Activated CD4-positive, alpha-beta T cell treated with anti-CD3 and anti-CD28 coated beads, Interleukin-2, amount 50 U/mL, for 16 hours (primary cell): ENCODE results near the gene TNNI3K.

Experiments used
- DNase-seq: peaks from one replicate; pipeline ENCODE4 v3.0.0-alpha.2; 2020

Gene TNNI3K

GRCh38 chr1:74395571-74395970, 160.4 kb downstream of the TNNI3K start:
- no peak for DNase-seq

GRCh38 chr1:74396462-74396861, 161.3 kb downstream of the TNNI3K start:
- DNase-seq, result no peak

GRCh38 chr1:74396933-74397332, 161.7 kb downstream of the TNNI3K start:
- no peak for DNase-seq

GRCh38 chr1:74399249-74399648, 164.1 kb downstream of the TNNI3K start:
- peak; percentile 3 for DNase-seq

GRCh38 chr1:74402873-74403272, 167.7 kb downstream of the TNNI3K start:
- DNase-seq, result no peak

- DNase-seq, result no peak
Observed at GRCh38 chr1:74403606-74404005, 168.4 kb downstream of the TNNI3K start.

- DNase-seq, result no peak
Observed at GRCh38 chr1:74406759-74407158, 171.6 kb downstream of the TNNI3K start.

GRCh38 chr1:74407902-74408301, 172.7 kb downstream of the TNNI3K start:
- DNase-seq, result no peak

- DNase-seq, result no peak
Observed at GRCh38 chr1:74412244-74412643, 177.1 kb downstream of the TNNI3K start.

- DNase-seq, result no peak
Observed at GRCh38 chr1:74415935-74416334, 180.7 kb downstream of the TNNI3K start.

GRCh38 chr1:74419611-74420010, 184.4 kb downstream of the TNNI3K start:
- no peak for DNase-seq

GRCh38 chr1:74420467-74420866, 185.3 kb downstream of the TNNI3K start:
- no peak for DNase-seq

GRCh38 chr1:74422421-74423292, 187.5 kb downstream of the TNNI3K start:
- DNase-seq, result no peak

GRCh38 chr1:74423471-74423870, 188.3 kb downstream of the TNNI3K start:
- no peak for DNase-seq

- DNase-seq, result no peak
Observed at GRCh38 chr1:74425676-74426075, 190.5 kb downstream of the TNNI3K start.

GRCh38 chr1:74426208-74426937, 191.2 kb downstream of the TNNI3K start:
- no peak for DNase-seq

- no peak for DNase-seq
Observed at GRCh38 chr1:74427681-74428080, 192.5 kb downstream of the TNNI3K start.

- no peak for DNase-seq
Observed at GRCh38 chr1:74429580-74429979, 194.4 kb downstream of the TNNI3K start.

- DNase-seq, result no peak
Observed at GRCh38 chr1:74430342-74430934, 195.3 kb downstream of the TNNI3K start.

GRCh38 chr1:74431531-74431930, 196.3 kb downstream of the TNNI3K start:
- DNase-seq, result no peak

- DNase-seq, result no peak
Observed at GRCh38 chr1:74432325-74432724, 197.1 kb downstream of the TNNI3K start.

GRCh38 chr1:74434321-74434720, 199.1 kb downstream of the TNNI3K start:
- DNase-seq, result no peak

- no peak for DNase-seq
Observed at GRCh38 chr1:74436078-74436477, 200.9 kb downstream of the TNNI3K start.

- no peak for DNase-seq
Observed at GRCh38 chr1:74437035-74437434, 201.8 kb downstream of the TNNI3K start.
